GM13977 (cell line): ENCODE results near the gene COL27A1.

ENCODE experiments used
- DNase-seq: peaks from one replicate; pipeline ENCODE4 v3.0.0; 2012; ENCODE audit warnings: low spot score
- CTCF ChIP-seq: IDR thresholded peaks from 2 replicates; pipeline ENCODE4 v1.5.1; 2012; ENCODE audit warnings: mild to moderate bottlenecking, control low read depth; ENCODE audit not compliant: insufficient read depth; ENCODE audit errors: extremely low read depth, missing control alignments
- in situ Hi-C: fragments of 300-500 bp; cut with MboI; formaldehyde crosslinking; loops from one replicate; pipeline ENCODE4 v1.12.0; 2022; ENCODE audit warnings: low sequenced_read_pairs, low pct_unique_long_range_greater_than_20kb, mixed read lengths, inconsistent platforms; ENCODE audit not compliant: unreplicated experiment

Gene COL27A1

DNA sequence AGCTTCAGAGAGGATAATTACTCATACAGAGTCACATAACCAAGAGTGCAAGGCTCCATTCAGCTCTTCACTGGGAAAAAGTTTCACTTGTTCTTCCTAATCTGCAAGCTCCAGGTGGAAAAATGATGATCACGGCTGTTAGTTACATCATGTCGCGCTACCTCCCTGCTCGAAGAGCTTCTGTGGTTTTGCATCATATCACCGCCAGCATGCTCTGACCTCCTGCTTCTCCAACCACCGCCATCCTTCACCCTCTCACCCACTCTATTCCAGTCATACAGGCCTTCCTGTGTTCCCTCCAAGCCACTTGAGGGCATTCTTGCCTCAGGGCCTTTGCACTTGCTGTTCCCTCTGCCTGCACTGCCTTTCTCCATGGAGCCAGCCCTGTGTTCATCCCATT is 47.1 kb downstream of the COL27A1 start:
- no peak for TF ChIP-seq CTCF
- in situ Hi-C loops, result no loop called here
- no peak for DNase-seq

GRCh38 chr9:114202849-114203248 is 47.5 kb downstream of the COL27A1 start:
- in situ Hi-C loops, result no loop called here

GRCh38 chr9:114203410-114204140 is 48.2 kb downstream of the COL27A1 start:
- no peak for TF ChIP-seq CTCF
- in situ Hi-C loops, result no loop called here
- DNase-seq, result no peak

More at GRCh38 chr9:114202849-114203248, 47.5 kb downstream of the COL27A1 start:
- no peak for TF ChIP-seq CTCF
- DNase-seq, result no peak

DNA sequence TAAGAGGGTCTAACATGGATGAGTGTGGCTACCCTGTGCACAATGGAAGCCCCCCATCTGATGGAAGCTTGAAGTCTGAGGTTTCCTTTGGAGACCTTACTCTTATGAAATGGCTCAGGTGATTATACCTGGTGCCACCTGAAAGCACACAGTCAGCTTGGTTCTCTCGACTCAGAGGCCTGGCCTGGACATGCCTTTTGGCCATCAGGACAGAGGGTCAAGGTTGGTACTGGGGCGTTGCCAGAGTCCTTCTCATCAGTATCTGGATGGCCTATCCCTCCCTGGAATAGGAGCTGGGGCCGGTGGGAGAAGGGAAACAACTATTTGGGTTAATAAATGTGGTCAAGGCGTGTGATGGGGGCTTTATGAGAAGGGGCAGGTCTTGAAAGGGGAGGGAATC is 48.9 kb downstream of the COL27A1 start:
- DNase-seq, result no peak
- in situ Hi-C loops, result no loop called here

GRCh38 chr9:114205171-114206015 is 50.1 kb downstream of the COL27A1 start:
- in situ Hi-C loops, result no loop called here
- DNase-seq, result no peak

More for the DNA sequence above, 48.9 kb downstream of the COL27A1 start:
- TF ChIP-seq CTCF, result no peak

DNA sequence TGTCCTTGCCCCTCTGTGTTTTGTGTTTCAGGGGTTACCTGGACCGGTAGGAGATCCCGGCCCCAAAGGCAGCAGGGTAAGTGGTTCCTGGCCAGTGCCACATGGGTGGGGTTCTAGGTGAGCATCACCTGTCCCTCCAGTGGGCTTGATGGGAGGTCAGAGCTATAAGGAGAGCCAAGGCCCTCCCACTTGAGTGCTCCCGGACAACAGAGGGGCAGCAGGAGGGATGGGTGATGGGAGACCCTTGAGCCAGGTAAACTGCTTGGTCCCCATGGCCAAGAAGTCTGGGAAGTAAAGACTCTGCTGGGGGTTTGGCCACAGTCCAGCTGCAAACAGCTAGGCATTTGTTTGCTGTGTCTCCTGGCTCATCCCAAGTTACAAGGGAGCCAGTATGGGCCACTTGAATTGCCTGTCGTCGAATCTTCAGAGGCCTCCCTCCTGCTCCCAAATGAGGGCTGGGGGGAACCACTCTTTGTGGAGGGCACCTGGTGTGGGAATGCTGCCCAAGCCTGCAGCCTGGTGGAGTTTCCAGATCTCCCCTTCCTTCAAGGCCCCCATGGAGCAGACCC is 51.0 kb downstream of the COL27A1 start:
- TF ChIP-seq CTCF, result no peak
- in situ Hi-C loops, result no loop called here
- no peak for DNase-seq

More at GRCh38 chr9:114205171-114206015, 50.1 kb downstream of the COL27A1 start:
- TF ChIP-seq CTCF, result no peak
